Left lung (tissue), 10 donors: ENCODE results near the gene EEF2K. TPM values are rescaled to one million over a fixed set of nuclear protein-coding genes. Genes with fewer than 3 reads are reported as not detected.
A peak's percentile ranks its signal among the peaks of the same experiment; 100 is the strongest.

ENCODE experiments used
- ATAC-seq: fragments of 200-7000 bp; cut with Tn5 transposase; one replicate; pipeline ENCODE4 v1.9.1; 2020; ENCODE audit warnings: moderate library complexity
- DNase-seq, 4 donors: peaks; one replicate each; pipeline ENCODE4 v3.0.0-alpha.2; 2013 to 2020
- H3K27ac ChIP-seq, 2 donors: fragments of 200-600 bp; sonication (generic) in 1 of 2; one replicate each; pipeline versions ENCODE4 v1.5.0 to v1.8.0; 2020 to 2021
- H3K27me3 ChIP-seq, 2 donors: fragments of 200-600 bp; sonication (generic) in 1 of 2; one replicate each; pipeline versions ENCODE4 v1.5.0 to v1.8.0; 2020 to 2021
- H3K36me3 ChIP-seq, 2 donors: fragments of 200-600 bp; sonication (generic) in 1 of 2; one replicate each; pipeline versions ENCODE4 v1.5.0 to v1.8.0; 2020 to 2021
- H3K4me1 ChIP-seq, 2 donors: fragments of 200-600 bp; one replicate each; pipeline ENCODE4 v1.8.0; 2021
- H3K4me3 ChIP-seq, 2 donors: fragments of 200-600 bp; sonication (generic) in 1 of 2; one replicate each; pipeline versions ENCODE4 v1.5.0 to v1.8.0; 2020 to 2021; ENCODE audit warnings: mild to moderate bottlenecking in 1 of 2
- H3K9me3 ChIP-seq, 2 donors: fragments of 200-600 bp; sonication (generic) in 1 of 2; one replicate each; pipeline versions ENCODE4 v1.5.0 to v1.8.0; 2020 to 2021
- CTCF ChIP-seq, 2 donors: fragments of 200-600 bp; sonication (generic) in 1 of 2; IDR thresholded peaks; one replicate each; pipeline versions ENCODE4 v1.5.0 to v1.8.0; 2021; ENCODE audit warnings: antibody characterized with exemption in 2 of 2
- intact Hi-C, 2 donors: fragments of 100-400 bp; cut with DNase I; formaldehyde crosslinking; loops; one replicate each; pipeline versions ENCODE4 v1.11.2 to v1.14.2; 2022
- polyA plus RNA-seq, 6 donors: library from polyadenylated mRNA; unstranded; fragments of 120-200 nt; gene quantifications; one replicate each; pipeline ENCODE4 v1.2.1, GENCODE V29; 2013; ENCODE audit not compliant: insufficient read length in 6 of 6
- total RNA-seq, 2 donors: library from RNA; stranded (reverse); fragmentation: NEBNext Ultra II Directional; extraction: Animal tissue kit (Norgen Biotek cat#: 25700); gene quantifications; one replicate each; pipeline ENCODE4 v1.2.1, GENCODE V29; 2021
- donor health status: DM: no; HTN: yes; CAD: no.
- donor health status: DM: no; HTN: no; CAD: no.

The EEF2K gene
- total and polyA plus RNA-seq, 8 donors = 21.2 to 32.8 (median 23.7) TPM

- ATAC-seq (no peak), DNase-seq (no peak)
- Histone ChIP-seq H3K4me3 (no peak overlapping the region), H3K9me3 (no peaks in the 10 kb centered on the region), H3K4me1 (no peaks in the 10 kb centered on the region), H3K36me3 (peaks cover 4 to 97% of the 10 kb centered on the region in 2 donors), H3K27ac (no peak overlapping the region), H3K27me3 (no peaks in the 10 kb centered on the region)
- no peak for TF ChIP-seq CTCF (IDR thresholded peaks at IDR 0.05)
- intact Hi-C loops = no loop called here
These were observed 68.8 kb downstream of the EEF2K start for GRCh38 chr16:22274916-22275315.

- no peak for TF ChIP-seq CTCF (IDR thresholded peaks at IDR 0.05)
These were observed 72.6 kb downstream of the EEF2K start for GRCh38 chr16:22278441-22279230.

GRCh38 chr16:22282254-22282892 lies 76.3 kb downstream of the EEF2K start:
- no peak overlapping the region for H3K4me3 ChIP-seq
- DNase-seq = no peak
- peaks cover 0 to 89% of the 10 kb centered on the region in 2 donors for H3K36me3 ChIP-seq
- no peaks in the 10 kb centered on the region for H3K27me3 ChIP-seq
- ATAC-seq = no peak
- intact Hi-C loops = no loop called here
- no peaks in the 10 kb centered on the region for H3K9me3 ChIP-seq
- H3K27ac ChIP-seq = no peak overlapping the region
- no peak for TF ChIP-seq CTCF (IDR thresholded peaks at IDR 0.05)
- H3K4me1 ChIP-seq = no peaks in the 10 kb centered on the region

More at GRCh38 chr16:22278441-22279230, 72.6 kb downstream of the EEF2K start:
- intact Hi-C loops = no loop called here
- no peaks in the 10 kb centered on the region for H3K4me1 ChIP-seq
- ATAC-seq = no peak
- H3K27me3 ChIP-seq = no peaks in the 10 kb centered on the region
- peaks cover 4 to 95% of the 10 kb centered on the region in 2 donors for H3K36me3 ChIP-seq
- no peak overlapping the region for H3K27ac ChIP-seq
- H3K4me3 ChIP-seq = no peak overlapping the region
- H3K9me3 ChIP-seq = no peaks in the 10 kb centered on the region
- DNase-seq = no peak

GRCh38 chr16:22284637-22285036 lies 78.6 kb downstream of the EEF2K start:
- H3K36me3 ChIP-seq = peaks cover 0 to 69% of the 10 kb centered on the region in 2 donors
- no peaks in the 10 kb centered on the region for H3K9me3 ChIP-seq
- H3K27me3 ChIP-seq = no peaks in the 10 kb centered on the region
- no peak overlapping the region for H3K27ac ChIP-seq
- ATAC-seq (peak; percentile 44), DNase-seq (peak in 2 of 4 donors; percentile 12 to 18)
- H3K4me1 ChIP-seq = no peaks in the 10 kb centered on the region
- intact Hi-C loops = no loop called here
- no peak overlapping the region for H3K4me3 ChIP-seq
- TF ChIP-seq CTCF (IDR thresholded peaks at IDR 0.05) = no peak

- Histone ChIP-seq H3K27me3 (no peaks in the 10 kb centered on the region), H3K4me1 (no peaks in the 10 kb centered on the region), H3K4me3 (no peak overlapping the region), H3K27ac (peak overlapping the region in 1 of 2 donors; percentile 13), H3K9me3 (no peaks in the 10 kb centered on the region), H3K36me3 (peaks cover 0 to 64% of the 10 kb centered on the region in 2 donors)
- TF ChIP-seq CTCF (IDR thresholded peaks at IDR 0.05) = no peak
- DNase-seq = peak in 1 of 4 donors; percentile 13
- ATAC-seq = no peak
- intact Hi-C loops = no loop called here
These were observed 79.0 kb downstream of the EEF2K start for GRCh38 chr16:22285080-22285479.
